HEK293 (cell line): Measurements from ENCODE around the gene VPS37C.

Source experiments
- EGR2 ChIP-seq: fragments of 450-650 bp; formaldehyde crosslinking; IDR thresholded peaks from 2 replicates; pipeline ENCODE4 v1.5.1; 2016; ENCODE audit warnings: low read depth, missing biosample characterization, missing genetic modification characterization
- GLI2 ChIP-seq: fragments of 450-650 bp; formaldehyde crosslinking; IDR thresholded peaks from 2 replicates; pipeline ENCODE4; 2017; ENCODE audit warnings: missing biosample characterization, missing genetic modification characterization, low read depth, borderline replicate concordance
- RBAK ChIP-seq: fragments of 450-650 bp; formaldehyde crosslinking; IDR thresholded peaks from 2 replicates; pipeline ENCODE4 v1.5.1; 2016; ENCODE audit warnings: missing biosample characterization, missing genetic modification characterization
- SETDB1 ChIP-seq: IDR thresholded peaks from one replicate; pipeline ENCODE4 v1.6.1; 2017; ENCODE audit warnings: mild to moderate bottlenecking, low read length, moderate library complexity, mixed read lengths; ENCODE audit not compliant: insufficient read length
- TRIM28 ChIP-seq: IDR thresholded peaks from 2 replicates; pipeline ENCODE4 v1.6.1; 2011; ENCODE audit warnings: low read length, control low read depth, borderline replicate concordance
- ZBTB21 ChIP-seq: fragments of 450-650 bp; formaldehyde crosslinking; IDR thresholded peaks from 2 replicates; pipeline ENCODE4 v1.5.1; 2017; ENCODE audit warnings: missing biosample characterization, missing genetic modification characterization
- ZIC2 ChIP-seq: fragments of 450-650 bp; formaldehyde crosslinking; IDR thresholded peaks from 2 replicates; pipeline ENCODE4 v1.5.1; 2016; ENCODE audit warnings: missing biosample characterization, missing genetic modification characterization
- ZNF114 ChIP-seq: fragments of 450-650 bp; formaldehyde crosslinking; IDR thresholded peaks from 2 replicates; pipeline ENCODE4 v1.5.0; 2017; ENCODE audit warnings: missing biosample characterization, missing genetic modification characterization
- ZNF155 ChIP-seq: fragments of 450-650 bp; formaldehyde crosslinking; IDR thresholded peaks from 2 replicates; pipeline ENCODE4 v1.5.1; 2016; ENCODE audit warnings: missing biosample characterization, missing genetic modification characterization
- ZNF2 ChIP-seq: fragments of 450-650 bp; formaldehyde crosslinking; IDR thresholded peaks from 2 replicates; pipeline ENCODE4 v1.5.1; 2016; ENCODE audit warnings: missing biosample characterization, missing genetic modification characterization
- ZNF202 ChIP-seq: fragments of 450-650 bp; formaldehyde crosslinking; IDR thresholded peaks from 2 replicates; pipeline ENCODE4 v1.5.1; 2016; ENCODE audit warnings: missing biosample characterization, missing genetic modification characterization, borderline replicate concordance
- ZNF211 ChIP-seq: fragments of 450-650 bp; formaldehyde crosslinking; IDR thresholded peaks from 2 replicates; pipeline ENCODE4 v1.5.1; 2016; ENCODE audit warnings: low read depth, missing biosample characterization, missing genetic modification characterization
- ZNF214 ChIP-seq: fragments of 450-650 bp; formaldehyde crosslinking; IDR thresholded peaks from 2 replicates; pipeline ENCODE4 v1.5.1; 2017; ENCODE audit warnings: missing biosample characterization, mild to moderate bottlenecking, missing genetic modification characterization, borderline replicate concordance
- ZNF274 ChIP-seq, 2 experiments: fragments of 200-500 bp in 1 of 2; fragments of 450-650 bp in 1 of 2; sonication (Bioruptor generic) in 1 of 2; formaldehyde crosslinking in 1 of 2; IDR thresholded peaks; 2 replicates each; pipeline versions ENCODE4 v1.5.1 to v1.6.1; 2014 to 2016; ENCODE audit warnings: borderline replicate concordance in 1 of 2, inconsistent platforms in 1 of 2, low read length in 1 of 2, missing biosample characterization in 1 of 2, missing genetic modification characterization in 1 of 2
- ZNF292 ChIP-seq: fragments of 450-650 bp; formaldehyde crosslinking; IDR thresholded peaks from 2 replicates; pipeline ENCODE4 v1.5.1; 2016; ENCODE audit warnings: low read depth, missing biosample characterization, missing genetic modification characterization, borderline replicate concordance
- ZNF350 ChIP-seq: fragments of 450-650 bp; formaldehyde crosslinking; IDR thresholded peaks from 2 replicates; pipeline ENCODE4 v1.5.0; 2017; ENCODE audit warnings: missing biosample characterization, mild to moderate bottlenecking, missing genetic modification characterization
- ZNF777 ChIP-seq: fragments of 450-650 bp; formaldehyde crosslinking; IDR thresholded peaks from 2 replicates; pipeline ENCODE4 v1.5.1; 2017; ENCODE audit warnings: missing biosample characterization, missing genetic modification characterization, borderline replicate concordance
- TF ChIP-seq, protein P1 (sequence below): fragments of 450-650 bp; formaldehyde crosslinking; IDR thresholded peaks from 2 replicates; pipeline ENCODE4 v1.5.1; 2017; ENCODE audit warnings: missing biosample characterization, missing genetic modification characterization
- TF ChIP-seq, protein P2 (sequence below): fragments of 450-650 bp; formaldehyde crosslinking; IDR thresholded peaks from 2 replicates; pipeline ENCODE4 v1.5.1; 2017; ENCODE audit warnings: missing biosample characterization, missing genetic modification characterization
- TF ChIP-seq, protein P3 (sequence below): fragments of 450-650 bp; IDR thresholded peaks from 2 replicates; pipeline ENCODE4 v1.5.1; 2018; ENCODE audit warnings: missing biosample characterization, mild to moderate bottlenecking, missing genetic modification characterization
- TF ChIP-seq, protein P4 (sequence below): fragments of 450-650 bp; formaldehyde crosslinking; IDR thresholded peaks from 2 replicates; pipeline ENCODE4 v1.5.1; 2016; ENCODE audit warnings: missing biosample characterization, missing genetic modification characterization
- TF ChIP-seq, protein P5 (sequence below): fragments of 450-650 bp; formaldehyde crosslinking; IDR thresholded peaks from 2 replicates; pipeline ENCODE4; 2016; ENCODE audit warnings: missing biosample characterization, missing genetic modification characterization
- TF ChIP-seq, protein P6 (sequence below): fragments of 450-650 bp; formaldehyde crosslinking; IDR thresholded peaks from 2 replicates; pipeline ENCODE4 v1.5.1; 2016; ENCODE audit warnings: missing biosample characterization, missing genetic modification characterization
- TF ChIP-seq, protein P7 (sequence below): fragments of 450-650 bp; formaldehyde crosslinking; IDR thresholded peaks from 2 replicates; pipeline ENCODE4 v1.5.1; 2016; ENCODE audit warnings: missing biosample characterization, missing genetic modification characterization
- TF ChIP-seq, protein P8 (sequence below): fragments of 450-650 bp; formaldehyde crosslinking; IDR thresholded peaks from 2 replicates; pipeline ENCODE4 v1.5.1; 2016; ENCODE audit warnings: missing biosample characterization, missing genetic modification characterization

The VPS37C gene

DNA sequence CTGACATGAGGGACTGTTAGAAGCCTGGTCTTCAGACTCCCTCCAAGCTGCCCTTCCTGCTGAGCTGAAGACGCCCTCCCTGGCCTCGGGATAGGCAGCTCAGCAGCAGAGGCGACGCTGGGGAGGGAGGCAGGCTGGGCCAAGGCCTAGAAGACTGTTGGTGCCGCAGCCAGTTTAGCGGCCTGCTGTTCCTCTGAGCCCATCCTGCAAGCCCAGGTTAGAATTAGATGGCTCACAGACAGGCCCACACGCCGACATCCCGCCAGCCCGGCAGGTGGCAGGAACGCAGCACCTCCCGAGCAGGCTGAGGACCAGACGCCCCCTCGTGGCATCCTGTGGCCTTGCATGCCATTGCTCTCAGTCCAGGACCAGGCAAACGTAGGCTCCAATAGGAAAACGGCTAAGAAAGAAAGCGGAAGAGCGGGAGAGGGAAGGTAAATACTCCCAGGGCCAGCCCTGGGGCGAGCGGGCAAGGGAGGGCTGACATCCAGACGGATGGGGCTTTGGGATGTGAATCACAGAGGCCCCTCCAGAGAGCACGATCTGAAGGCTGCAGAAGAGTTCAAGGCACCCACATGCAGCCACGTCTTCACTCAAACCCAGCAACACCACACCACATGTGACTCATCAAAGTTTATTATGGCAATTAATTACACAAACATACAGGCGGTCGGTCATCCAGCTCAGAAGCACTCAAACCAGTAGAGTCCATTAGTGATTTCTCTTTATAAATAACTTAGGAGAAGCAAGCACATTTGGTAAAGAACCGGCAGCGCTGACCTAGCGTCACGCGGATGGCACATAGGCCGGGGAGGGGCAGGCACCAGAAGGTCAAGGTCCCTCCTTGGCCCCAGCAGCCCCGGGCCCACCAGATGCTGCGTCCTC, 31.3 kb downstream of the VPS37C start (continued):
- TF ChIP-seq ZNF350 (tag by site-specific recombination) = no peak
- TF ChIP-seq, protein P1, sequence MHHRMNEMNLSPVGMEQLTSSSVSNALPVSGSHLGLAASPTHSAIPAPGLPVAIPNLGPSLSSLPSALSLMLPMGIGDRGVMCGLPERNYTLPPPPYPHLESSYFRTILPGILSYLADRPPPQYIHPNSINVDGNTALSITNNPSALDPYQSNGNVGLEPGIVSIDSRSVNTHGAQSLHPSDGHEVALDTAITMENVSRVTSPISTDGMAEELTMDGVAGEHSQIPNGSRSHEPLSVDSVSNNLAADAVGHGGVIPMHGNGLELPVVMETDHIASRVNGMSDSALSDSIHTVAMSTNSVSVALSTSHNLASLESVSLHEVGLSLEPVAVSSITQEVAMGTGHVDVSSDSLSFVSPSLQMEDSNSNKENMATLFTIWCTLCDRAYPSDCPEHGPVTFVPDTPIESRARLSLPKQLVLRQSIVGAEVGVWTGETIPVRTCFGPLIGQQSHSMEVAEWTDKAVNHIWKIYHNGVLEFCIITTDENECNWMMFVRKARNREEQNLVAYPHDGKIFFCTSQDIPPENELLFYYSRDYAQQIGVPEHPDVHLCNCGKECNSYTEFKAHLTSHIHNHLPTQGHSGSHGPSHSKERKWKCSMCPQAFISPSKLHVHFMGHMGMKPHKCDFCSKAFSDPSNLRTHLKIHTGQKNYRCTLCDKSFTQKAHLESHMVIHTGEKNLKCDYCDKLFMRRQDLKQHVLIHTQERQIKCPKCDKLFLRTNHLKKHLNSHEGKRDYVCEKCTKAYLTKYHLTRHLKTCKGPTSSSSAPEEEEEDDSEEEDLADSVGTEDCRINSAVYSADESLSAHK = no peak
- no peak for TF ChIP-seq ZNF211
- TF ChIP-seq ZNF274 (IDR thresholded peaks at IDR 0.05; ENCODE audit: low read length) = no peak
- TF ChIP-seq ZNF274 (tag by site-specific recombination; IDR thresholded peaks at IDR 0.05; ENCODE audit: borderline replicate concordance) = no peak
- TF ChIP-seq, protein P2, sequence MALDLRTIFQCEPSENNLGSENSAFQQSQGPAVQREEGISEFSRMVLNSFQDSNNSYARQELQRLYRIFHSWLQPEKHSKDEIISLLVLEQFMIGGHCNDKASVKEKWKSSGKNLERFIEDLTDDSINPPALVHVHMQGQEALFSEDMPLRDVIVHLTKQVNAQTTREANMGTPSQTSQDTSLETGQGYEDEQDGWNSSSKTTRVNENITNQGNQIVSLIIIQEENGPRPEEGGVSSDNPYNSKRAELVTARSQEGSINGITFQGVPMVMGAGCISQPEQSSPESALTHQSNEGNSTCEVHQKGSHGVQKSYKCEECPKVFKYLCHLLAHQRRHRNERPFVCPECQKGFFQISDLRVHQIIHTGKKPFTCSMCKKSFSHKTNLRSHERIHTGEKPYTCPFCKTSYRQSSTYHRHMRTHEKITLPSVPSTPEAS = no peak
- TF ChIP-seq ZNF777 = no peak
- no peak for TF ChIP-seq TRIM28
- TF ChIP-seq, protein P3, sequence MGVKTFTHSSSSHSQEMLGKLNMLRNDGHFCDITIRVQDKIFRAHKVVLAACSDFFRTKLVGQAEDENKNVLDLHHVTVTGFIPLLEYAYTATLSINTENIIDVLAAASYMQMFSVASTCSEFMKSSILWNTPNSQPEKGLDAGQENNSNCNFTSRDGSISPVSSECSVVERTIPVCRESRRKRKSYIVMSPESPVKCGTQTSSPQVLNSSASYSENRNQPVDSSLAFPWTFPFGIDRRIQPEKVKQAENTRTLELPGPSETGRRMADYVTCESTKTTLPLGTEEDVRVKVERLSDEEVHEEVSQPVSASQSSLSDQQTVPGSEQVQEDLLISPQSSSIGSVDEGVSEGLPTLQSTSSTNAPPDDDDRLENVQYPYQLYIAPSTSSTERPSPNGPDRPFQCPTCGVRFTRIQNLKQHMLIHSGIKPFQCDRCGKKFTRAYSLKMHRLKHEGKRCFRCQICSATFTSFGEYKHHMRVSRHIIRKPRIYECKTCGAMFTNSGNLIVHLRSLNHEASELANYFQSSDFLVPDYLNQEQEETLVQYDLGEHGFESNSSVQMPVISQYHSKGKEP (tag by site-specific recombination) = no peak
- TF ChIP-seq ZNF2 = peak; percentile 92
- TF ChIP-seq ZNF202 = no peak
- no peak for TF ChIP-seq ZNF292 (tag by site-specific recombination)
- no peak for TF ChIP-seq SETDB1
- TF ChIP-seq, protein P4, sequence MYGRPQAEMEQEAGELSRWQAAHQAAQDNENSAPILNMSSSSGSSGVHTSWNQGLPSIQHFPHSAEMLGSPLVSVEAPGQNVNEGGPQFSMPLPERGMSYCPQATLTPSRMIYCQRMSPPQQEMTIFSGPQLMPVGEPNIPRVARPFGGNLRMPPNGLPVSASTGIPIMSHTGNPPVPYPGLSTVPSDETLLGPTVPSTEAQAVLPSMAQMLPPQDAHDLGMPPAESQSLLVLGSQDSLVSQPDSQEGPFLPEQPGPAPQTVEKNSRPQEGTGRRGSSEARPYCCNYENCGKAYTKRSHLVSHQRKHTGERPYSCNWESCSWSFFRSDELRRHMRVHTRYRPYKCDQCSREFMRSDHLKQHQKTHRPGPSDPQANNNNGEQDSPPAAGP (tag by site-specific recombination) = peak; percentile 78
- TF ChIP-seq ZNF155 (tag by site-specific recombination) = no peak
- TF ChIP-seq, protein P5, sequence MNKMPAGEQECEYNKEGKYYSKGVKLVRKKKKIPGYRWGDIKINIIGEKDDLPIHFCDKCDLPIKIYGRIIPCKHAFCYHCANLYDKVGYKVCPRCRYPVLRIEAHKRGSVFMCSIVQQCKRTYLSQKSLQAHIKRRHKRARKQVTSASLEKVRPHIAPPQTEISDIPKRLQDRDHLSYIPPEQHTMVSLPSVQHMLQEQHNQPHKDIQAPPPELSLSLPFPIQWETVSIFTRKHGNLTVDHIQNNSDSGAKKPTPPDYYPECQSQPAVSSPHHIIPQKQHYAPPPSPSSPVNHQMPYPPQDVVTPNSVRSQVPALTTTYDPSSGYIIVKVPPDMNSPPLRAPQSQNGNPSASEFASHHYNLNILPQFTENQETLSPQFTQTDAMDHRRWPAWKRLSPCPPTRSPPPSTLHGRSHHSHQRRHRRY (tag by site-specific recombination) = no peak
- no peak for TF ChIP-seq ZNF114 (tag by site-specific recombination)
- TF ChIP-seq ZBTB21 = no peak
- no peak for TF ChIP-seq RBAK (tag by site-specific recombination)
- TF ChIP-seq, protein P6, sequence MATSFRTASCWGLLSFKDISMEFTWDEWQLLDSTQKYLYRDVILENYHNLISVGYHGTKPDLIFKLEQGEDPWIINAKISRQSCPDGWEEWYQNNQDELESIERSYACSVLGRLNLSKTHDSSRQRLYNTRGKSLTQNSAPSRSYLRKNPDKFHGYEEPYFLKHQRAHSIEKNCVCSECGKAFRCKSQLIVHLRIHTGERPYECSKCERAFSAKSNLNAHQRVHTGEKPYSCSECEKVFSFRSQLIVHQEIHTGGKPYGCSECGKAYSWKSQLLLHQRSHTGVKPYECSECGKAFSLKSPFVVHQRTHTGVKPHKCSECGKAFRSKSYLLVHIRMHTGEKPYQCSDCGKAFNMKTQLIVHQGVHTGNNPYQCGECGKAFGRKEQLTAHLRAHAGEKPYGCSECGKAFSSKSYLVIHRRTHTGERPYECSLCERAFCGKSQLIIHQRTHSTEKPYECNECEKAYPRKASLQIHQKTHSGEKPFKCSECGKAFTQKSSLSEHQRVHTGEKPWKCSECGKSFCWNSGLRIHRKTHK (tag by site-specific recombination) = no peak
- TF ChIP-seq ZIC2 (tag by site-specific recombination) = peak; percentile 91
- TF ChIP-seq, protein P7, sequence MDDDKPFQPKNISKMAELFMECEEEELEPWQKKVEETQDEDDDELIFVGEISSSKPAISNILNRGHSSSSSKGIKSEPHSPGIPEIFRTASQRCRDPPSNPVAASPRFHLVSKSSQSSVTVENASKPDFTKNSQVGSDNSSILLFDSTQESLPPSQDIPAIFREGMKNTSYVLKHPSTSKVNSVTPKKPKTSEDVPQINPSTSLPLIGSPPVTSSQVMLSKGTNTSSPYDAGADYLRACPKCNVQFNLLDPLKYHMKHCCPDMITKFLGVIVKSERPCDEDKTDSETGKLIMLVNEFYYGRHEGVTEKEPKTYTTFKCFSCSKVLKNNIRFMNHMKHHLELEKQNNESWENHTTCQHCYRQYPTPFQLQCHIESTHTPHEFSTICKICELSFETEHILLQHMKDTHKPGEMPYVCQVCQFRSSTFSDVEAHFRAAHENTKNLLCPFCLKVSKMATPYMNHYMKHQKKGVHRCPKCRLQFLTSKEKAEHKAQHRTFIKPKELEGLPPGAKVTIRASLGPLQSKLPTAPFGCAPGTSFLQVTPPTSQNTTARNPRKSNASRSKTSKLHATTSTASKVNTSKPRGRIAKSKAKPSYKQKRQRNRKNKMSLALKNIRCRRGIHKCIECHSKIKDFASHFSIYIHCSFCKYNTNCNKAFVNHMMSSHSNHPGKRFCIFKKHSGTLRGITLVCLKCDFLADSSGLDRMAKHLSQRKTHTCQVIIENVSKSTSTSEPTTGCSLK (tag by site-specific recombination) = no peak
- TF ChIP-seq, protein P8, sequence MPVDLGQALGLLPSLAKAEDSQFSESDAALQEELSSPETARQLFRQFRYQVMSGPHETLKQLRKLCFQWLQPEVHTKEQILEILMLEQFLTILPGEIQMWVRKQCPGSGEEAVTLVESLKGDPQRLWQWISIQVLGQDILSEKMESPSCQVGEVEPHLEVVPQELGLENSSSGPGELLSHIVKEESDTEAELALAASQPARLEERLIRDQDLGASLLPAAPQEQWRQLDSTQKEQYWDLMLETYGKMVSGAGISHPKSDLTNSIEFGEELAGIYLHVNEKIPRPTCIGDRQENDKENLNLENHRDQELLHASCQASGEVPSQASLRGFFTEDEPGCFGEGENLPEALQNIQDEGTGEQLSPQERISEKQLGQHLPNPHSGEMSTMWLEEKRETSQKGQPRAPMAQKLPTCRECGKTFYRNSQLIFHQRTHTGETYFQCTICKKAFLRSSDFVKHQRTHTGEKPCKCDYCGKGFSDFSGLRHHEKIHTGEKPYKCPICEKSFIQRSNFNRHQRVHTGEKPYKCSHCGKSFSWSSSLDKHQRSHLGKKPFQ (tag by site-specific recombination) = no peak
- TF ChIP-seq EGR2 (tag by site-specific recombination) = no peak
- no peak for TF ChIP-seq GLI2 (tag by site-specific recombination)
- TF ChIP-seq ZNF214 = no peak
